HepG2 (cell line): Measurements from ENCODE around the gene TRAPPC4. TPM values are rescaled to one million over a fixed set of nuclear protein-coding genes. Genes with fewer than 3 reads are reported as not detected.
"Not testable (repeated sequence)": the region's sequence is repeated elsewhere in the genome, so short reads cannot be mapped to it uniquely, and the experiment has no call there.

Experiments
- ATAC-seq: fragments of 200-7000 bp; cut with Tn5 transposase; 3 replicates; pipeline ENCODE4 v1.9.1; 2020; ENCODE audit warnings: mild to moderate bottlenecking, moderate library complexity
- BruUV-seq: library from RNA; stranded (reverse); fragments of 400-500 nt; replicated peaks from 2 replicates; lab custom pipeline; 2021; lab: Mats Ljungman, UMichigan
- CTCF ChIA-PET: fragments of 300-600 bp; formaldehyde crosslinking; extraction: SDS; loops from one replicate; lab custom pipeline; 2021; ENCODE audit warnings: low total read pairs, inconsistent platforms, low intra/inter-chr PET ratio; lab: Yijun Ruan, JAX
- POLR2A ChIA-PET: fragments of 350-600 bp; sonication (Branson Sonifier 250); formaldehyde crosslinking; loops from one replicate; lab custom pipeline; 2020; ENCODE audit warnings: antibody characterized with exemption, inconsistent platforms; lab: Yijun Ruan, JAX
- DNase-seq: peaks from one replicate; pipeline ENCODE4 v3.0.0-alpha.2; 2015; ENCODE audit warnings: low spot score
- FAIRE-seq: peaks from 3 replicates; lab custom pipeline; 2011; peaks lifted over from hg19 to GRCh38; lab: Jason Lieb, UNC
- H2AFZ ChIP-seq: one replicate; pipeline ENCODE4 v1.6.1; 2011; ENCODE audit warnings: low read length, inconsistent platforms
- H3K27ac ChIP-seq: fragments of 300-600 bp; 3 replicates; pipeline ENCODE4 v1.8.0; 2011; ENCODE audit warnings: mixed run types, mild to moderate bottlenecking, mixed read lengths, low read length, inconsistent platforms; ENCODE audit not compliant: insufficient read depth; ENCODE audit errors: extremely low read length
- H3K27me3 ChIP-seq, 2 experiments: fragments of 200-600 bp in 1 of 2; 2 replicates in 1 of 2; 3 replicates in 1 of 2; pipeline versions ENCODE4 v1.6.0 to v1.8.0; 2011; ENCODE audit warnings: low read length in 2 of 2, mild to moderate bottlenecking in 2 of 2, moderate library complexity in 2 of 2, inconsistent platforms in 1 of 2; ENCODE audit not compliant: insufficient read depth in 2 of 2, control insufficient read depth in 1 of 2
- H3K36me3 ChIP-seq, 2 experiments: fragments of 200-600 bp in 1 of 2; replicated peaks in 1 of 2; 2 replicates in 1 of 2; 3 replicates in 1 of 2; pipeline versions ENCODE4 v1.5.1 to v1.8.0; 2011; ENCODE audit warnings: low read length in 2 of 2, inconsistent platforms in 1 of 2; ENCODE audit not compliant: insufficient read depth in 2 of 2, control insufficient read depth in 1 of 2
- H3K4me1 ChIP-seq: 2 replicates; pipeline ENCODE4 v1.5.1; 2012; ENCODE audit warnings: low read length, inconsistent platforms; ENCODE audit not compliant: insufficient read depth
- H3K4me2 ChIP-seq: 2 replicates; pipeline ENCODE4 v1.6.0; 2011; ENCODE audit warnings: low read depth, low read length, inconsistent platforms
- H3K4me3 ChIP-seq, 3 experiments: fragments of 200-600 bp in 1 of 3; sonication (generic), shearing (Covaris generic) in 1 of 3; replicated peaks in 1 of 3; 2 replicates each; pipeline ENCODE4 v1.5.1; 2011 to 2016; ENCODE audit warnings: low read length in 3 of 3, inconsistent platforms in 2 of 3, low read depth in 2 of 3, mild to moderate bottlenecking in 2 of 3, control low read depth in 1 of 3, mixed read lengths in 1 of 3; ENCODE audit not compliant: insufficient read depth in 1 of 3
- H3K79me2 ChIP-seq: one replicate; pipeline ENCODE4 v1.6.1; 2011; ENCODE audit warnings: low read length, inconsistent platforms; ENCODE audit not compliant: insufficient read depth
- H3K9ac ChIP-seq: 2 replicates; pipeline ENCODE4 v1.6.0; 2011; ENCODE audit warnings: mild to moderate bottlenecking, low read depth, low read length, inconsistent platforms; ENCODE audit not compliant: insufficient read depth
- H3K9me3 ChIP-seq: 2 replicates; pipeline ENCODE4 v1.5.1; 2012; ENCODE audit warnings: mild to moderate bottlenecking, low read length
- H4K20me1 ChIP-seq: 2 replicates; pipeline ENCODE4 v1.6.0; 2011; ENCODE audit warnings: inconsistent platforms, mild to moderate bottlenecking, low read length, moderate library complexity; ENCODE audit not compliant: insufficient read depth
- HMGXB4 ChIP-seq, 2 experiments: sonication (generic) in 1 of 2; formaldehyde crosslinking in 1 of 2; IDR thresholded peaks; 2 replicates each; pipeline versions ENCODE4 v1.4.0 to v1.6.1; 2018 to 2020; ENCODE audit warnings: missing genetic modification reagents in 2 of 2, borderline replicate concordance in 1 of 2, low read depth in 1 of 2, mild to moderate bottlenecking in 1 of 2, missing biosample characterization in 1 of 2
- SATB2 ChIP-seq: sonication (generic); formaldehyde crosslinking; IDR thresholded peaks from 2 replicates; pipeline ENCODE4 v1.5.0; 2020; ENCODE audit warnings: missing genetic modification reagents
- ZGPAT ChIP-seq: IDR thresholded peaks from 2 replicates; pipeline ENCODE4 v1.6.1; 2016; ENCODE audit warnings: mild to moderate bottlenecking
- whole genome bisulfite sequencing: methylation state at CpG from one replicate; pipeline ENCODE4 v1.1.6; 2017; ENCODE audit warnings: low lambda C conversion rate; 5-methylcytosine and 5-hydroxymethylcytosine counted together
- in situ Hi-C: cut with HindIII; loops from 2 replicates; pipeline ENCODE4 v1.10.0; 2017; ENCODE audit warnings: low pct_unique_long_range_greater_than_20kb; ENCODE audit not compliant: extremely low pct_ligation_motif_present
- intact Hi-C: fragments of 100-400 bp; cut with micrococcal nuclease; formaldehyde crosslinking; loops from one replicate; pipeline ENCODE4 v1.10.0; 2022; ENCODE audit not compliant: unreplicated experiment
- polyA plus RNA-seq, 8 experiments: library from polyadenylated mRNA; depleted of rRNA in 3 of 8; stranded (reverse) in 7 of 8; unstranded in 1 of 8; fragments of >200 nt; fragmentation: Illumina TruSeq in 4 of 8; extraction: Trizol in 4 of 8; gene quantifications; 2 replicates each; pipeline versions ENCODE4 v1.2.1 to v1.2.3, GENCODE V29; 2011 to 2016; ENCODE audit warnings: low read depth in 4 of 8, missing spikeins in 1 of 8, mixed read lengths in 1 of 8; ENCODE audit not compliant: insufficient read depth in 1 of 8
- total RNA-seq, 5 experiments: library from RNA; depleted of rRNA; stranded (reverse); fragments of >200 nt; fragmentation: Illumina TruSeq; extraction: Trizol; gene quantifications; 2 replicates each; pipeline ENCODE4 v1.2.3, GENCODE V29; 2016; ENCODE audit warnings: low read depth in 1 of 5

The TRAPPC4 gene
- total and polyA plus RNA-seq, 2 of the 13 experiments (the other 11 are each of a cell fraction or from before 2014, with no cell fraction given): 97.4 to 140 TPM

- TF ChIP-seq HMGXB4 (CRISPR knock-in tag; IDR thresholded peaks at IDR 0.05; ENCODE audit: borderline replicate concordance in 1 of 2, low read depth in 1 of 2) (0 out of 4 replicates have a peak, but pooled peaks of 1 of the 2 experiments have one; percentile 42), ZGPAT (no peak; the same call in 1 of the 2 replicates), SATB2 (CRISPR knock-in tag) (no peak)
- TF ChIP-seq, all 625 proteins: peak for 170
These were observed 38.6 kb downstream of the TRAPPC4 start, which contains the start of gene HYOU1 (continued) for GRCh38 chr11:119057000-119057769.

GRCh38 chr11:119059128-119059527 lies 40.6 kb downstream of the TRAPPC4 start:
- ATAC-seq, in situ Hi-C loops, H4K20me1 ChIP-seq, POLR2A ChIA-PET, H3K9me3 ChIP-seq, H2AFZ ChIP-seq, H3K4me3 ChIP-seq, H3K4me2 ChIP-seq, DNase-seq, FAIRE-seq, H3K27ac ChIP-seq, H3K9ac ChIP-seq, H3K27me3 ChIP-seq, BruUV-seq, intact Hi-C loops, CTCF ChIA-PET: not testable (repeated sequence)
- 88% methylated on average over 4 of the region's 35 CpGs for WGBS
- Histone ChIP-seq H3K79me2 (peaks cover 22% of the 10 kb centered on the region), H3K36me3 (peaks cover 8 to 12% of the 10 kb centered on the region in 2 experiments), H3K4me1 (peaks cover 23% of the 10 kb centered on the region)
